ENCODE measurements around the gene RPS19.

DNA sequence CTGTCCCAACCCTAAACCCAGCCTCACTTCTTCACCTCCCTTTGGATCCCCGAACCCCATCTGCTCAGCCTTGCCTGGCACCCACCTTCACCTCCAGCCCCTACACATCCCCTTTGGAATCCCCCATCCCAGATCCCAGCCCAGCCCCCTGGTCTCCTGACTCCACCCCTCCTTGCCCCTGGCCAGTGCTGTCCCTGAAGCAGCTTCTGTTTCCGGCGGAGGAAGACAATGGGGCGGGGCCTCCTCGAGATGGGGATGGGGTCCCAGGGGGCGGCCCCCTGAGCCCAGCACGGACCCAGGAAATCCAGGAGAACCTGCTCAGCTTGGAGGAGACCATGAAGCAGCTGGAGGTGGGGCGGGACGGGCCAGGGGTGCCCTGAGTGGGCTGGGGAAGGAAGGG is 46.2 kb downstream of the RPS19 start:
- TF ChIP-seq, protein P1, sequence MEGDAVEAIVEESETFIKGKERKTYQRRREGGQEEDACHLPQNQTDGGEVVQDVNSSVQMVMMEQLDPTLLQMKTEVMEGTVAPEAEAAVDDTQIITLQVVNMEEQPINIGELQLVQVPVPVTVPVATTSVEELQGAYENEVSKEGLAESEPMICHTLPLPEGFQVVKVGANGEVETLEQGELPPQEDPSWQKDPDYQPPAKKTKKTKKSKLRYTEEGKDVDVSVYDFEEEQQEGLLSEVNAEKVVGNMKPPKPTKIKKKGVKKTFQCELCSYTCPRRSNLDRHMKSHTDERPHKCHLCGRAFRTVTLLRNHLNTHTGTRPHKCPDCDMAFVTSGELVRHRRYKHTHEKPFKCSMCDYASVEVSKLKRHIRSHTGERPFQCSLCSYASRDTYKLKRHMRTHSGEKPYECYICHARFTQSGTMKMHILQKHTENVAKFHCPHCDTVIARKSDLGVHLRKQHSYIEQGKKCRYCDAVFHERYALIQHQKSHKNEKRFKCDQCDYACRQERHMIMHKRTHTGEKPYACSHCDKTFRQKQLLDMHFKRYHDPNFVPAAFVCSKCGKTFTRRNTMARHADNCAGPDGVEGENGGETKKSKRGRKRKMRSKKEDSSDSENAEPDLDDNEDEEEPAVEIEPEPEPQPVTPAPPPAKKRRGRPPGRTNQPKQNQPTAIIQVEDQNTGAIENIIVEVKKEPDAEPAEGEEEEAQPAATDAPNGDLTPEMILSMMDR (IDR thresholded peaks at IDR 0.05): no peak
- no peak for TF ChIP-seq POLR2A (IDR thresholded peaks at IDR 0.05)
